Measurements from ENCODE around the gene EXOC2.

The EXOC2 gene

GRCh38 chr6:436308-437036 lies 256.5 kb downstream of the EXOC2 start:
- TF ChIP-seq TOX (CRISPR knock-in tag; IDR thresholded peaks at IDR 0.05; ENCODE audit: borderline replicate concordance): no peak
- no peak for TF ChIP-seq CSRNP3 (CRISPR knock-in tag; IDR thresholded peaks at IDR 0.05)
- no peak for TF ChIP-seq ZC3H10 (CRISPR knock-in tag; IDR thresholded peaks at IDR 0.05)
- no peak for TF ChIP-seq RARB (CRISPR knock-in tag; IDR thresholded peaks at IDR 0.05)
- no peak for TF ChIP-seq ISL1 (CRISPR knock-in tag; IDR thresholded peaks at IDR 0.05)
- no peak for TF ChIP-seq ZNF8 (CRISPR knock-in tag; IDR thresholded peaks at IDR 0.05)
- TF ChIP-seq OSR1 (CRISPR knock-in tag; IDR thresholded peaks at IDR 0.05): no peak
- TF ChIP-seq BACH2 (CRISPR knock-in tag; IDR thresholded peaks at IDR 0.05; ENCODE audit: borderline replicate concordance): no peak
- TF ChIP-seq ESRRG (CRISPR knock-in tag; IDR thresholded peaks at IDR 0.05): no peak
- TF ChIP-seq ZNF70 (CRISPR knock-in tag; IDR thresholded peaks at IDR 0.05): no peak
- TF ChIP-seq, protein P1, sequence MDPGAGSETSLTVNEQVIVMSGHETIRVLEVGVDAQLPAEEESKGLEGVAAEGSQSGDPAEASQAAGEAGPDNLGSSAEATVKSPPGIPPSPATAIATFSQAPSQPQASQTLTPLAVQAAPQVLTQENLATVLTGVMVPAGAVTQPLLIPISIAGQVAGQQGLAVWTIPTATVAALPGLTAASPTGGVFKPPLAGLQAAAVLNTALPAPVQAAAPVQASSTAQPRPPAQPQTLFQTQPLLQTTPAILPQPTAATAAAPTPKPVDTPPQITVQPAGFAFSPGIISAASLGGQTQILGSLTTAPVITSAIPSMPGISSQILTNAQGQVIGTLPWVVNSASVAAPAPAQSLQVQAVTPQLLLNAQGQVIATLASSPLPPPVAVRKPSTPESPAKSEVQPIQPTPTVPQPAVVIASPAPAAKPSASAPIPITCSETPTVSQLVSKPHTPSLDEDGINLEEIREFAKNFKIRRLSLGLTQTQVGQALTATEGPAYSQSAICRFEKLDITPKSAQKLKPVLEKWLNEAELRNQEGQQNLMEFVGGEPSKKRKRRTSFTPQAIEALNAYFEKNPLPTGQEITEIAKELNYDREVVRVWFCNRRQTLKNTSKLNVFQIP (CRISPR knock-in tag; IDR thresholded peaks at IDR 0.05; ENCODE audit: borderline replicate concordance, low read depth): no peak
- TF ChIP-seq, protein P2, sequence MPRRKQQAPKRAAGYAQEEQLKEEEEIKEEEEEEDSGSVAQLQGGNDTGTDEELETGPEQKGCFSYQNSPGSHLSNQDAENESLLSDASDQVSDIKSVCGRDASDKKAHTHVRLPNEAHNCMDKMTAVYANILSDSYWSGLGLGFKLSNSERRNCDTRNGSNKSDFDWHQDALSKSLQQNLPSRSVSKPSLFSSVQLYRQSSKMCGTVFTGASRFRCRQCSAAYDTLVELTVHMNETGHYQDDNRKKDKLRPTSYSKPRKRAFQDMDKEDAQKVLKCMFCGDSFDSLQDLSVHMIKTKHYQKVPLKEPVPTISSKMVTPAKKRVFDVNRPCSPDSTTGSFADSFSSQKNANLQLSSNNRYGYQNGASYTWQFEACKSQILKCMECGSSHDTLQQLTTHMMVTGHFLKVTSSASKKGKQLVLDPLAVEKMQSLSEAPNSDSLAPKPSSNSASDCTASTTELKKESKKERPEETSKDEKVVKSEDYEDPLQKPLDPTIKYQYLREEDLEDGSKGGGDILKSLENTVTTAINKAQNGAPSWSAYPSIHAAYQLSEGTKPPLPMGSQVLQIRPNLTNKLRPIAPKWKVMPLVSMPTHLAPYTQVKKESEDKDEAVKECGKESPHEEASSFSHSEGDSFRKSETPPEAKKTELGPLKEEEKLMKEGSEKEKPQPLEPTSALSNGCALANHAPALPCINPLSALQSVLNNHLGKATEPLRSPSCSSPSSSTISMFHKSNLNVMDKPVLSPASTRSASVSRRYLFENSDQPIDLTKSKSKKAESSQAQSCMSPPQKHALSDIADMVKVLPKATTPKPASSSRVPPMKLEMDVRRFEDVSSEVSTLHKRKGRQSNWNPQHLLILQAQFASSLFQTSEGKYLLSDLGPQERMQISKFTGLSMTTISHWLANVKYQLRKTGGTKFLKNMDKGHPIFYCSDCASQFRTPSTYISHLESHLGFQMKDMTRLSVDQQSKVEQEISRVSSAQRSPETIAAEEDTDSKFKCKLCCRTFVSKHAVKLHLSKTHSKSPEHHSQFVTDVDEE (CRISPR knock-in tag; IDR thresholded peaks at IDR 0.05): no peak
- ATAC-seq: peak; percentile 21; the same call in 2 of the 3 replicates

GRCh38 chr6:435441-436307 lies 257.3 kb downstream of the EXOC2 start:
- ATAC-seq: no peak; the same call in 2 of the 3 replicates
- TF ChIP-seq CSDC2 (CRISPR knock-in tag; IDR thresholded peaks at IDR 0.05): no peak
- TF ChIP-seq, protein P2 (CRISPR knock-in tag; IDR thresholded peaks at IDR 0.05): no peak
- no peak for TF ChIP-seq TOX (CRISPR knock-in tag; IDR thresholded peaks at IDR 0.05; ENCODE audit: borderline replicate concordance)
- TF ChIP-seq ZFP3 (CRISPR knock-in tag; IDR thresholded peaks at IDR 0.05): no peak
- TF ChIP-seq ZNF565 (CRISPR knock-in tag; conservative IDR thresholded peaks at IDR 0.05; ENCODE audit: low read depth): no peak
- TF ChIP-seq SNAI2 (CRISPR knock-in tag; IDR thresholded peaks at IDR 0.05): no peak
- no peak for TF ChIP-seq RARB (CRISPR knock-in tag; IDR thresholded peaks at IDR 0.05)
- TF ChIP-seq ZNF8 (CRISPR knock-in tag; IDR thresholded peaks at IDR 0.05): no peak
- TF ChIP-seq PPARA (CRISPR knock-in tag; IDR thresholded peaks at IDR 0.05; ENCODE audit: borderline replicate concordance): no peak

Measured in SK-N-SH treated with all-trans-retinoic acid at 6 μM for 48 hours (cell line).